Parathyroid adenoma (tissue), 2 donors: Measurements from ENCODE around the gene KRT36.

Source experiments
- H2AFZ ChIP-seq: fragments of 300-600 bp; sonication (generic); one replicate; pipeline ENCODE4 v1.7.0; 2017; ENCODE audit warnings: antibody characterized with exemption, mild to moderate bottlenecking
- H3K27ac ChIP-seq: fragments of 300-600 bp; sonication (generic); one replicate; pipeline ENCODE4 v1.7.0; 2017
- H3K27me3 ChIP-seq: fragments of 300-600 bp; sonication (generic); one replicate; pipeline ENCODE4 v1.7.0; 2017; ENCODE audit warnings: low read length; ENCODE audit not compliant: control insufficient read depth, insufficient read depth
- H3K36me3 ChIP-seq: fragments of 300-600 bp; sonication (generic); one replicate; pipeline ENCODE4 v1.7.0; 2017; ENCODE audit warnings: low read length; ENCODE audit not compliant: control insufficient read depth, insufficient read depth
- H3K4me1 ChIP-seq: fragments of 300-600 bp; sonication (generic); one replicate; pipeline ENCODE4 v1.7.0; 2017; ENCODE audit warnings: control low read depth
- H3K4me2 ChIP-seq: fragments of 300-600 bp; sonication (generic); one replicate; pipeline ENCODE4 v1.7.0; 2017; ENCODE audit warnings: low read length
- H3K4me3 ChIP-seq: fragments of 300-600 bp; sonication (generic); one replicate; pipeline ENCODE4 v1.7.0; 2017; ENCODE audit warnings: low read depth, low read length
- H3K79me2 ChIP-seq: fragments of 300-600 bp; sonication (generic); one replicate; pipeline ENCODE4 v1.7.0; 2017; ENCODE audit warnings: control low read depth
- H3K9ac ChIP-seq: fragments of 300-600 bp; sonication (generic); one replicate; pipeline ENCODE4 v1.7.0; 2017; ENCODE audit warnings: mild to moderate bottlenecking
- H3K9me3 ChIP-seq: fragments of 300-600 bp; sonication (generic); one replicate; pipeline ENCODE4 v1.7.0; 2017; ENCODE audit warnings: low read length; ENCODE audit not compliant: control insufficient read depth
- TF ChIP-seq, protein P1 (sequence below): fragments of 300-600 bp; sonication (generic); IDR thresholded peaks from one replicate; pipeline ENCODE4 v1.7.0; 2017; ENCODE audit warnings: antibody characterized with exemption, mild to moderate bottlenecking
- donor health status: primary hyperparathyroidism.

KRT36 gene

DNA sequence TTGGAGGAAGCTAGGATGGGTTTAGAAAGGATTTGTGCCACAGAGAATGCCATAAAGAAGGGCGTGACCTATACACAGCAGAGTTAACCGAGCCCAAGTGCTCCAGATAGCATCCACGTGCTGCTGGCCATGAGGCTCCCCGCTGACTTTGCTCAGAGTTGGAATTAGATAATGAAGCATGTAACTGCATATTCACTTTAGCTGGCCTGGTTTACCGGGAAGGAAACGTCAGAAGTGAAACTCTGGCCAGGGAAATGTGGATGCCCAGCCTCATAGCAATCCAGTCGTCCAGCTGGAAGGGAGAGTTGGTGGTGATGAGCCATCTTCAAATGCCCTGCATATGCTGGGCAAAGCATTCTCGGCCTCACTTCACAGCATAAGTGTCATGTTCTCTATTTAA is 14.8 kb downstream of the KRT36 start:
- Histone ChIP-seq H3K4me3 (no peak overlapping the region), H3K9ac (no peak overlapping the region), H3K36me3 (no peaks in the 10 kb centered on the region), H3K4me2 (no peak overlapping the region), H2AFZ (no peak overlapping the region), H3K27me3 (no peaks in the 10 kb centered on the region), H3K27ac (no peak overlapping the region), H3K9me3 (no peaks in the 10 kb centered on the region), H3K79me2 (no peaks in the 10 kb centered on the region), H3K4me1 (no peaks in the 10 kb centered on the region)
- TF ChIP-seq, protein P1, sequence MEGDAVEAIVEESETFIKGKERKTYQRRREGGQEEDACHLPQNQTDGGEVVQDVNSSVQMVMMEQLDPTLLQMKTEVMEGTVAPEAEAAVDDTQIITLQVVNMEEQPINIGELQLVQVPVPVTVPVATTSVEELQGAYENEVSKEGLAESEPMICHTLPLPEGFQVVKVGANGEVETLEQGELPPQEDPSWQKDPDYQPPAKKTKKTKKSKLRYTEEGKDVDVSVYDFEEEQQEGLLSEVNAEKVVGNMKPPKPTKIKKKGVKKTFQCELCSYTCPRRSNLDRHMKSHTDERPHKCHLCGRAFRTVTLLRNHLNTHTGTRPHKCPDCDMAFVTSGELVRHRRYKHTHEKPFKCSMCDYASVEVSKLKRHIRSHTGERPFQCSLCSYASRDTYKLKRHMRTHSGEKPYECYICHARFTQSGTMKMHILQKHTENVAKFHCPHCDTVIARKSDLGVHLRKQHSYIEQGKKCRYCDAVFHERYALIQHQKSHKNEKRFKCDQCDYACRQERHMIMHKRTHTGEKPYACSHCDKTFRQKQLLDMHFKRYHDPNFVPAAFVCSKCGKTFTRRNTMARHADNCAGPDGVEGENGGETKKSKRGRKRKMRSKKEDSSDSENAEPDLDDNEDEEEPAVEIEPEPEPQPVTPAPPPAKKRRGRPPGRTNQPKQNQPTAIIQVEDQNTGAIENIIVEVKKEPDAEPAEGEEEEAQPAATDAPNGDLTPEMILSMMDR = no peak

DNA sequence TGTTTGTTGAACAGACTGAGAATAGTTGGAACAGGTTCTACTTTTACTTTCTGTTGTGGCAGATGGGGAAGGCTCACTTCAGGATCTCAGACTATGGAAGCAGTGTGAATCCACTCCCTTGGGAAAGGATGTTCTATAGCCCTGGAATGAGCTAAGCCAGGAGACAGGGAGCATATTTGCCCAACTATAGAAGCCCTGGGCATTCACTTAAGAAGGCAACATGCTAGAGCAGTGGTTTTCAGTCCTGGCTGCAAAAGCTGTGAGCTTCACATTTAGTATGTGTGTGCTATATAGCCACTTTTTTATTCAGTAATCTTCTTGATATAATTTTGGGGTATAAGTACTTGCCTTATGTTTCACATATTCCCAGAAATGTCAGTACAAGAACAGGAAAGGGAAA is 21.4 kb downstream of the KRT36 start:
- H3K4me2 ChIP-seq = no peak overlapping the region
- no peaks in the 10 kb centered on the region for H3K4me1 ChIP-seq
- no peaks in the 10 kb centered on the region for H3K36me3 ChIP-seq
- H3K9ac ChIP-seq = no peak overlapping the region
- TF ChIP-seq, protein P1 = no peak
- H3K9me3 ChIP-seq = no peaks in the 10 kb centered on the region
- no peak overlapping the region for H3K4me3 ChIP-seq
- H3K27me3 ChIP-seq = no peaks in the 10 kb centered on the region
- H2AFZ ChIP-seq = no peak overlapping the region
- H3K27ac ChIP-seq = no peak overlapping the region
- H3K79me2 ChIP-seq = no peaks in the 10 kb centered on the region

GRCh38 chr17:41467561-41467960 is 22.1 kb downstream of the KRT36 start:
- H3K4me1 ChIP-seq = no peaks in the 10 kb centered on the region
- H3K79me2 ChIP-seq = no peaks in the 10 kb centered on the region
- no peak overlapping the region for H3K4me3 ChIP-seq
- no peak overlapping the region for H2AFZ ChIP-seq
- H3K9me3 ChIP-seq = no peaks in the 10 kb centered on the region
- TF ChIP-seq, protein P1 = no peak
- no peak overlapping the region for H3K27ac ChIP-seq
- no peak overlapping the region for H3K9ac ChIP-seq
- no peak overlapping the region for H3K4me2 ChIP-seq
- H3K27me3 ChIP-seq = no peaks in the 10 kb centered on the region
- H3K36me3 ChIP-seq = no peaks in the 10 kb centered on the region

DNA sequence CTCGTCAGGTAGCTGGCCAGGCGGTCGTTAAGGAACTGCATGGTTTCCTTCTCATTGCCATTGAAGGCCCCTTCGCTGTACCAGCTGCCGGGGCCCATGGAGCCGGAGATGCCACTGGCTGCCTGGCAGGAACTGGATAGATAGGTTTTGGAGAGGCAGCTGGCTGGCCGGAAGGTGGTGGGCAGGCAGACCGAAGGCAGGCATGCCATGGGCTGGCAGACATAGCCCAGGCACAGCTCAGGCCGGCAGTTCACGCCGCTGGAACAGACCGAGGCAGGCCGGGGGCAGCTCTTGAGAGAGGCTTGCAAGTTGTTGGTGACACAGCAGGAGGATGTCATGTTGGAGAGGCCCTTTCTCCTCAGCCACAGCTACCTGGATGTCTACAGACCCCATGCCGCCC is 22.7 kb downstream of the KRT36 start, which contains the start of gene KRT32:
Gene KRT32 (minus strand): TSS at position 399 of the 400 bp plus-strand sequence. CDS start 61 bp downstream, at position 338.
- H3K27me3 ChIP-seq = no peaks in the 10 kb centered on the region
- H3K9ac ChIP-seq = no peak within 1 kb of the TSS
- no peaks in the 10 kb centered on the region for H3K79me2 ChIP-seq
- no peak within 1 kb of the TSS for H3K27ac ChIP-seq
- TF ChIP-seq, protein P1 = no peak
- H2AFZ ChIP-seq = no peak within 1 kb of the TSS
- no peak within 1 kb of the TSS for H3K4me2 ChIP-seq
- no peaks in the 10 kb centered on the region for H3K9me3 ChIP-seq
- no peaks in the 10 kb centered on the region for H3K4me1 ChIP-seq
- no peaks in the 10 kb centered on the region for H3K36me3 ChIP-seq
- no peak within 1 kb of the TSS for H3K4me3 ChIP-seq

DNA sequence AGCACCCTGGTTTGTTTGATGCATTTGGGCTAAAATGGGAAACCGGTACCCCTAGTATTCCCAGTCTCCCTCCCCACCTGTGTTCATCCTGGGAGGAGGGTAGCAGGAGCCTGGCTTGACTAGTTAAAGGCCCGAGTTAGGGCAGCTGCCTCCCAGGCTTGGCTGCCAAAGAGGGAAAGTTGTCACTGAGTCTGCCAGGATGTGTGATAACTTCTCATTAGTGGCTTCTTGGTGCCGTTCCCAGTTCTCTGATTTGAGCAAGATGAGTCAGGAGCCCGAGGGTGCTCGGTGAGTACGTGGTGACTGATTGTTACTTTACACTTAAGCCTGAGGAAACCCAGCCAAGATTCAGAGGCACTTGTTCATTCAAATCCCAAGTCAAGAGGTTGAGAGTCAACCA is 25.0 kb downstream of the KRT36 start:
- Histone ChIP-seq H3K4me3 (no peak overlapping the region), H3K4me2 (no peak overlapping the region), H3K36me3 (no peaks in the 10 kb centered on the region), H2AFZ (no peak overlapping the region), H3K4me1 (no peaks in the 10 kb centered on the region), H3K79me2 (no peaks in the 10 kb centered on the region), H3K27me3 (no peaks in the 10 kb centered on the region), H3K9ac (no peak overlapping the region), H3K27ac (no peak overlapping the region), H3K9me3 (no peaks in the 10 kb centered on the region)
- TF ChIP-seq, protein P1 = no peak
